ENCODE data around the gene PLEKHJ1. TPM values are rescaled to one million over a fixed set of nuclear protein-coding genes. Genes with fewer than 3 reads are reported as not detected.

Gene PLEKHJ1
- total RNA-seq, 1 donor from 2014 or later, result 107 TPM

DNA sequence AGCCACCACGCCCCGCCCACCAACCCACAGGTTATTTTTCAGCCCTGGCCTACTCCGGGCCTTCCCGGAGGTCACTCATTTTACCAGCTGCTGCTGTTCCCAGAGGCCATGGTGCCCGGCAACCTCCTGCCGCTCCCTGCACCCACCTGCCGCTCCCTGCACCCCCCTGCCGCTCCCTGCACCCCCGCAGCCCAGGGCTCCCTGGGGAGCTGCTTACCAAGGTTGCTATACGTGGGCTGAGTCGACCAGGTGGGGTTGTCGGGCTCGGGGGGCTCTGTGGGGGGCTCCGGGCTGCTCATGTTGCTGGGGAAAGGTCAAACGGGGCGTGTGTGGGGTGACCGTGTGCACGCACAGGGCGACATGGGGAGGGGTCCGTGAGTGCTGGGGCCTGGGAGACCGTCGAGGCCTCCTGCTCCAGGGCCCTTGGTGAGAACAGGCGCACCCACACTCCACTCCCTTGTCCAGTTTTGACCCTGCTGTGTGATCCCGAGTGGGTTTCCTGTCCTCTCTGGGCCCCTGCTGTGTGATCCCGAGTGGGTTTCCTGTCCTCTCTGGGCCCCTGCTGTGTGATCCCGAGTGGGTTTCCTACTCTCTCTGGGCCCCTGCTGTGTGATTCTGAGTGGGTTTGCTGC lies 44.6 kb upstream of the PLEKHJ1 start:
- TF ChIP-seq, protein P1, sequence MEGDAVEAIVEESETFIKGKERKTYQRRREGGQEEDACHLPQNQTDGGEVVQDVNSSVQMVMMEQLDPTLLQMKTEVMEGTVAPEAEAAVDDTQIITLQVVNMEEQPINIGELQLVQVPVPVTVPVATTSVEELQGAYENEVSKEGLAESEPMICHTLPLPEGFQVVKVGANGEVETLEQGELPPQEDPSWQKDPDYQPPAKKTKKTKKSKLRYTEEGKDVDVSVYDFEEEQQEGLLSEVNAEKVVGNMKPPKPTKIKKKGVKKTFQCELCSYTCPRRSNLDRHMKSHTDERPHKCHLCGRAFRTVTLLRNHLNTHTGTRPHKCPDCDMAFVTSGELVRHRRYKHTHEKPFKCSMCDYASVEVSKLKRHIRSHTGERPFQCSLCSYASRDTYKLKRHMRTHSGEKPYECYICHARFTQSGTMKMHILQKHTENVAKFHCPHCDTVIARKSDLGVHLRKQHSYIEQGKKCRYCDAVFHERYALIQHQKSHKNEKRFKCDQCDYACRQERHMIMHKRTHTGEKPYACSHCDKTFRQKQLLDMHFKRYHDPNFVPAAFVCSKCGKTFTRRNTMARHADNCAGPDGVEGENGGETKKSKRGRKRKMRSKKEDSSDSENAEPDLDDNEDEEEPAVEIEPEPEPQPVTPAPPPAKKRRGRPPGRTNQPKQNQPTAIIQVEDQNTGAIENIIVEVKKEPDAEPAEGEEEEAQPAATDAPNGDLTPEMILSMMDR (conservative IDR thresholded peaks at IDR 0.05), result no peak
- peaks cover 5% of the 10 kb centered on the region for H3K4me1 Mint-ChIP-seq (ENCODE audit: unreplicated experiment)
- no peak overlapping the region for H3K4me3 Mint-ChIP-seq

DNA sequence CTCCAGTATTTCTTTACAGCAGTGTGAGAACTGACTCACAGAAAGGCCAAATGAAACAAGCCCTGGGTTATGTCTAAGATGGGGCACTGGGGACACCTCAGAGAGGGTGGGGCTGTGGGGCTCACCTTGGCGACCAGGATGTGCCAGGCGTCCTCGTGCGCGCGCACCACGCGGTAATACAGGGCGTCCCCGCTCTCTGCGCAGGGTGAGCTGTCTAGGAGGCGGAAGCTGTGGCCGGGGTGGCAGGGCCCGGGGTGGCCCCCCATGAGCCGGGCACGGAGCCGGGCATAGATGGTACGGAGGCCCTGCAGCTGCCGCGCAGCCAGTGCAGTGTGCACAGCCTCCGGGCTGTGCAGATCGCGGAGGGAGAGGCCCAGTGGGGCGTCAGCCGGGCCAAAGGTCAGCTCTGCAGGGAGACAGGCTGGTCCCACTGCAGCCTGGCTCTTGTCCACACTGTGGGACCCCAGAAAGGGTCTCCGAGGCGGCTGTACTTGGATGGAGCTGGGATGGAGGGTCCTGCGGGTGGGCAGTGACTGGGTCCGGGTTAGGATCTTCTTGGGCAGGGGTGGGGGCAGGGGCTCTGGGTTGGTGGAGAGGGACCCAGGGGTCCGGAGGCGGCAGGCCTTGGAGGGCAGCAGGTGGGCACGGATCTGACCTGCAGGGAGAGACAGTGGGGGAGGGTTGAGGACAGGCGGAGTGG lies 42.5 kb upstream of the PLEKHJ1 start:
- Mint-ChIP-seq H3K27ac (no peak overlapping the region), H3K9me3 (no peaks in the 10 kb centered on the region), H3K4me3 (no peak overlapping the region), H3K36me3 (peaks cover 11% of the 10 kb centered on the region), H3K4me1 (ENCODE audit: unreplicated experiment) (peaks cover 17% of the 10 kb centered on the region), H3K27me3 (peaks cover 15% of the 10 kb centered on the region)
- TF ChIP-seq, protein P1 (conservative IDR thresholded peaks at IDR 0.05), result no peak
- no peak for DNase-seq (ENCODE audit: extremely low spot score, unreplicated experiment)

More for the DNA sequence above, 44.6 kb upstream of the PLEKHJ1 start:
- H3K27ac Mint-ChIP-seq, result no peak overlapping the region
- H3K9me3 Mint-ChIP-seq, result no peaks in the 10 kb centered on the region
- peaks cover 28% of the 10 kb centered on the region for H3K27me3 Mint-ChIP-seq
- no peaks in the 10 kb centered on the region for H3K36me3 Mint-ChIP-seq
- DNase-seq (ENCODE audit: extremely low spot score, unreplicated experiment), result no peak

DNA sequence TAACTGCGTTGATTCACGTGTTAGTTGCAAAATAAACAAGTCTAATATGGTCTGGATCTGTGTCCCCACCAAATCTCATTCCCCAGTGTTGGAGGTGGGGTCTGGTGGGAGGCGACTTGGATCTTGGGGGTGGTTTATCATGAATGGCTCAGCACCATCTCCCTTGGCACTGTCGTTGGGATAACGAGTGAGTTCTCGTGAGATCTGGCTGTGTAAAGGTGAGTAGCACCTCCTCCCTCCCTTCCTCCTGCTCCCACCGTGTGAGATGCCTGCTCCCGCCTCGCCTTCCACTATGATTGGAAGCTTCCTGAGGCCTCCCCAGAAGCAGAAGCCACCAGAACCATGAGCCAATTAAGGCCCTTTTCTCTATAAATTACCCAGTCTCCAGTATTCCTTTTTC lies 41.0 kb upstream of the PLEKHJ1 start:
- no peak for DNase-seq (ENCODE audit: extremely low spot score, unreplicated experiment)

DNA sequence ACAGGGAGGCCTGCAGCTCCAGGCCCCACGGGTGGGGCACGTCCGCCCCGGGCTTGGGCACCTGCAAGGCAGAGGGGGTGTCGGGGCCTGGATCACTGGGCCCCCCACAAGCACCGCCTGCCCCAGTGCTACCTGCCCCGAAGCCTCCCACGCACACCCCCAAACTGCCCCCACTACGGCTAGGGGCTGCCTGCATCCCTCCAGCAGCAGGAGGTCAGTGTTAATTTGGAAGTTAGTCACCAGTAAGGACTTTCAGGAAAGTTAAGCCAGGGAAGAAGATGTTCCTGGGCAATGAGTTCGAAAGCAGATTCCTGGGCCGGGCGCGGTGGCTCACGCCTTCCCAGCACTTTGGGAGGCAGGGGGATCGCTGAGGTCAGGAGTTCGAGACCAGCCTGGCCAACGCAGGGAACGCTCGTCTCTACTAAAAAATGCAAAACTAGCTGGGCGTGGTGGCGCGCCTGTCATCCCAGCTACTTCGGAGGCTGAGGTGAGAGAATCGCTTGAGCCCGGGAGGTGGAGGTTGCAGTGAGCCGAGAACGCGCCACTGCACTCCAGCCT lies 40.4 kb upstream of the PLEKHJ1 start:
- no peaks in the 10 kb centered on the region for H3K27me3 Mint-ChIP-seq
- H3K9me3 Mint-ChIP-seq, result no peaks in the 10 kb centered on the region
- H3K27ac Mint-ChIP-seq, result no peak overlapping the region
- peaks cover 14% of the 10 kb centered on the region for H3K36me3 Mint-ChIP-seq
- H3K4me3 Mint-ChIP-seq, result no peak overlapping the region
- DNase-seq (ENCODE audit: extremely low spot score, unreplicated experiment), result no peak
- H3K4me1 Mint-ChIP-seq (ENCODE audit: unreplicated experiment), result peaks cover 16% of the 10 kb centered on the region
- TF ChIP-seq, protein P1 (conservative IDR thresholded peaks at IDR 0.05), result no peak

More for the DNA sequence above, 41.0 kb upstream of the PLEKHJ1 start:
- Mint-ChIP-seq H3K27me3 (peaks cover 6% of the 10 kb centered on the region), H3K4me3 (peak overlapping the region; percentile 25), H3K27ac (peak overlapping the region; percentile 55), H3K9me3 (no peaks in the 10 kb centered on the region), H3K36me3 (peaks cover 11% of the 10 kb centered on the region), H3K4me1 (ENCODE audit: unreplicated experiment) (peaks cover 12% of the 10 kb centered on the region)
- TF ChIP-seq, protein P1 (conservative IDR thresholded peaks at IDR 0.05), result no peak

DNA sequence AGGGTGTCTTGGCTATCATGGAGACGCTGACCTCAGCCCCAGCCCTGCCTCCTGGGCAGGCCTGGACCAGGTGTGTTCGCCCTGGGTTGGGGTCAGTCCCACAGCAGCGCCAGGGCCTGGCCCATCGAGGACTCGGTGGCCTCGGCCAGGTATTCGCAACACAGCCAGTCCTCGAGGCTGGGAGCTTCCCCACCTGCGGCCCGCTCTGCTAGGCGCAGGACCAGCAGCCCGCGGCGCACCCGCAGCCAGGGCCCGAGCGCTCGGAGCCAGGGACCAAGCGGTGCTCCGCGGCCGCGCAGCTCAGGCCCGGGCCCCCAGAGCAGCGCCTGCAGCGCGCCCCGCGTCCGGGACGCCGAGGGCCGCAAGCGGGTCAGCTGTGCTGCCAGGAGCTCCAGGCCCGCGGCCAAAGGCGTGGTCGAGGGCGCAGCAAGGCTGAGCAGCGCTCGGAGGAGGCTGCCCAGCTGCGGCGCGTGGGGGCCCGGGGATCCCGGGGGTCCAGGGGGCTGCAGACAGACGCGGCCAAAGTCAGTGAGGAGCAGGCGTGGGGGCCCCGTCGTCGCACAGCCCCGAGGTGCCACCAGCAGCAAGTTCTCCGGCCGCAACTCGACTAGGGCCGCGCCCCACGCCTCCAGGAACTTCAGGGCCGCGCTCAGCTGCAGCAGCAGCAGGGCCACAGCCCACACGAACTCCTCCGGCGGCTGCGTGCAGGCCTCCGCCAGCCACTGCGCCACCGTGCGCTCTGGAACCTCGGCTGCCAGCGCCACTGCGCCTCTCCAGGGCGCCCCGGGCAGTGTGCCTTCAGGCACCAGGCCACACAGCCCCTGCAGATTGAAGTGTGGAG lies 39.7 kb upstream of the PLEKHJ1 start:
- no peaks in the 10 kb centered on the region for H3K27me3 Mint-ChIP-seq
- TF ChIP-seq, protein P1 (conservative IDR thresholded peaks at IDR 0.05), result no peak
- DNase-seq (ENCODE audit: extremely low spot score, unreplicated experiment), result no peak
- H3K36me3 Mint-ChIP-seq, result peaks cover 15% of the 10 kb centered on the region
- H3K27ac Mint-ChIP-seq, result no peak overlapping the region
- no peak overlapping the region for H3K4me3 Mint-ChIP-seq
- no peaks in the 10 kb centered on the region for H3K9me3 Mint-ChIP-seq
- peaks cover 17% of the 10 kb centered on the region for H3K4me1 Mint-ChIP-seq (ENCODE audit: unreplicated experiment)

Data from type B pancreatic cell (in vitro differentiated cells).